HEK293 (cell line): Measurements from ENCODE around the gene SKAP1.
A peak's percentile ranks its signal among the peaks of the same experiment; 100 is the strongest.
"Not testable (repeated sequence)": the region's sequence is repeated elsewhere in the genome, so short reads cannot be mapped to it uniquely, and the experiment has no call there.

Experiments used
- CTCF ChIA-PET: fragments of 350-600 bp; formaldehyde crosslinking; extraction: SDS; loops from one replicate; lab custom pipeline; 2021; ENCODE audit warnings: antibody characterized with exemption; lab: Yijun Ruan, JAX
- POLR2A ChIA-PET: fragments of 300-600 bp; formaldehyde crosslinking; extraction: SDS; loops from one replicate; lab custom pipeline; 2020; ENCODE audit warnings: antibody characterized with exemption, inconsistent platforms; lab: Yijun Ruan, JAX
- H3K27ac ChIP-seq: fragments of 200-500 bp; sonication (Bioruptor generic); 2 replicates; pipeline ENCODE4 v1.5.1; 2014; ENCODE audit warnings: low read depth, low read length, control low read depth, inconsistent platforms; ENCODE audit errors: extremely low read depth
- H3K36me3 ChIP-seq, 2 experiments: fragments of 200-500 bp in 1 of 2; sonication (Bioruptor generic) in 1 of 2; 1 replicate in 1 of 2; 2 replicates in 1 of 2; pipeline ENCODE4 v1.5.1; 2014 to 2017; ENCODE audit warnings: inconsistent platforms in 2 of 2, low read length in 2 of 2; ENCODE audit not compliant: control insufficient read depth in 2 of 2, insufficient read depth in 1 of 2
- H3K4me1 ChIP-seq: fragments of 200-500 bp; sonication (Bioruptor generic); 2 replicates; pipeline ENCODE4 v1.5.1; 2014; ENCODE audit warnings: mild to moderate bottlenecking, low read length, inconsistent platforms; ENCODE audit not compliant: control insufficient read depth, insufficient read depth
- H3K4me3 ChIP-seq: 2 replicates; pipeline ENCODE4 v1.5.1; 2011; ENCODE audit warnings: low read depth, mild to moderate bottlenecking, control low read depth, low read length, moderate library complexity
- H3K9me3 ChIP-seq: fragments of 200-500 bp; sonication (Bioruptor generic); 2 replicates; pipeline ENCODE4 v1.5.1; 2014; ENCODE audit warnings: low read depth, low read length, inconsistent platforms; ENCODE audit not compliant: control insufficient read depth, insufficient read depth
- KLF16 ChIP-seq: fragments of 450-650 bp; formaldehyde crosslinking; IDR thresholded peaks from 2 replicates; pipeline ENCODE4 v1.5.1; 2017; ENCODE audit warnings: missing biosample characterization, missing genetic modification characterization
- MZF1 ChIP-seq: fragments of 450-650 bp; formaldehyde crosslinking; IDR thresholded peaks from 2 replicates; pipeline ENCODE4 v1.5.1; 2017; ENCODE audit warnings: missing biosample characterization, missing genetic modification characterization, borderline replicate concordance
- PRDM6 ChIP-seq: fragments of 450-650 bp; formaldehyde crosslinking; IDR thresholded peaks from 2 replicates; pipeline ENCODE4 v1.5.1; 2017; ENCODE audit warnings: missing biosample characterization, missing genetic modification characterization
- ZBTB17 ChIP-seq: fragments of 450-650 bp; formaldehyde crosslinking; IDR thresholded peaks from 2 replicates; pipeline ENCODE4 v1.5.1; 2016; ENCODE audit warnings: missing biosample characterization, missing genetic modification characterization
- ZBTB6 ChIP-seq: fragments of 450-650 bp; formaldehyde crosslinking; IDR thresholded peaks from 2 replicates; pipeline ENCODE4 v1.5.1; 2017; ENCODE audit warnings: missing biosample characterization, missing genetic modification characterization
- ZNF148 ChIP-seq: fragments of 450-650 bp; formaldehyde crosslinking; IDR thresholded peaks from 2 replicates; pipeline ENCODE4 v1.5.0; 2017; ENCODE audit warnings: missing biosample characterization, missing genetic modification characterization, borderline replicate concordance
- ZNF157 ChIP-seq: fragments of 450-650 bp; formaldehyde crosslinking; IDR thresholded peaks from 2 replicates; pipeline ENCODE4 v1.5.1; 2016; ENCODE audit warnings: missing biosample characterization, missing genetic modification characterization
- ZNF16 ChIP-seq: fragments of 450-650 bp; formaldehyde crosslinking; IDR thresholded peaks from 2 replicates; pipeline ENCODE4 v1.5.1; 2016; ENCODE audit warnings: low read depth, missing biosample characterization, missing genetic modification characterization
- ZNF211 ChIP-seq: fragments of 450-650 bp; formaldehyde crosslinking; IDR thresholded peaks from 2 replicates; pipeline ENCODE4 v1.5.1; 2016; ENCODE audit warnings: low read depth, missing biosample characterization, missing genetic modification characterization
- ZNF24 ChIP-seq: fragments of 450-650 bp; formaldehyde crosslinking; IDR thresholded peaks from 2 replicates; pipeline ENCODE4 v1.5.1; 2016; ENCODE audit warnings: missing biosample characterization, missing genetic modification characterization
- ZNF398 ChIP-seq: fragments of 450-650 bp; formaldehyde crosslinking; IDR thresholded peaks from 2 replicates; pipeline ENCODE4 v1.5.1; 2017; ENCODE audit warnings: missing biosample characterization, missing genetic modification characterization
- ZNF548 ChIP-seq: fragments of 450-650 bp; formaldehyde crosslinking; IDR thresholded peaks from 2 replicates; pipeline ENCODE4 v1.5.1; 2016; ENCODE audit warnings: missing biosample characterization, missing genetic modification characterization
- ZNF549 ChIP-seq: fragments of 450-650 bp; IDR thresholded peaks from 2 replicates; pipeline ENCODE4 v1.5.1; 2018; ENCODE audit warnings: missing biosample characterization, missing genetic modification characterization, mild to moderate bottlenecking, inconsistent platforms, moderate library complexity
- ZNF660 ChIP-seq: fragments of 450-650 bp; IDR thresholded peaks from 2 replicates; pipeline ENCODE4 v1.5.1; 2018; ENCODE audit warnings: missing biosample characterization, mild to moderate bottlenecking, missing genetic modification characterization
- ZNF747 ChIP-seq: fragments of 450-650 bp; formaldehyde crosslinking; IDR thresholded peaks from 2 replicates; pipeline ENCODE4 v1.5.1; 2016; ENCODE audit warnings: missing biosample characterization, missing genetic modification characterization
- ZNF792 ChIP-seq: fragments of 450-650 bp; formaldehyde crosslinking; IDR thresholded peaks from 2 replicates; pipeline ENCODE4 v1.5.1; 2016; ENCODE audit warnings: missing biosample characterization, missing genetic modification characterization

The SKAP1 gene

GRCh38 chr17:48368352-48368908 is 61.6 kb downstream of the SKAP1 start:
- no peak for TF ChIP-seq ZNF157 (tag by site-specific recombination)
- TF ChIP-seq, all 188 proteins: peak for 0
- Histone ChIP-seq H3K4me3 (no peak overlapping the region), H3K36me3 (no peaks in the 10 kb centered on the region), H3K9me3 (no peaks in the 10 kb centered on the region), H3K4me1 (no peaks in the 10 kb centered on the region), H3K27ac (no peak overlapping the region)
- ChIA-PET CTCF (interaction anchor here (0.6 to 1.3 kb wide), 6 partner anchors 10 to 152 kb away, joined by 3 to 5 read pairs (median 3); no protein-coding TSS in a partner anchor), POLR2A (interaction anchor here (0.7 kb wide), 1 partner anchor 24 kb away, joined by 4 read pairs; no protein-coding TSS in a partner anchor)

- CTCF ChIA-PET: interaction anchor here (0.5 to 3.6 kb wide), 14 partner anchors 9 to 423 kb away, joined by 3 to 27 read pairs (median 5); no protein-coding TSS in a partner anchor
- Histone ChIP-seq H3K36me3 (no peaks in the 10 kb centered on the region), H3K4me1 (no peaks in the 10 kb centered on the region), H3K4me3 (no peak overlapping the region), H3K27ac (no peak overlapping the region), H3K9me3 (no peaks in the 10 kb centered on the region)
- POLR2A ChIA-PET: no interaction called here
- TF ChIP-seq ZNF24 (tag by site-specific recombination) (no peak), MZF1 (tag by site-specific recombination) (no peak), ZNF660 (tag by site-specific recombination) (no peak), ZNF747 (tag by site-specific recombination) (no peak), ZNF148 (tag by site-specific recombination) (no peak), KLF16 (tag by site-specific recombination) (no peak), ZNF548 (tag by site-specific recombination) (no peak), ZNF16 (tag by site-specific recombination) (no peak), ZNF549 (tag by site-specific recombination) (no peak), ZNF792 (tag by site-specific recombination) (no peak)
- TF ChIP-seq, all 188 proteins: peak for 0
These were observed 66.9 kb downstream of the SKAP1 start for GRCh38 chr17:48363161-48363560.

- H3K36me3 ChIP-seq, H3K9me3 ChIP-seq, POLR2A ChIA-PET, H3K4me3 ChIP-seq, H3K4me1 ChIP-seq, H3K27ac ChIP-seq: not testable (repeated sequence)
- TF ChIP-seq ZNF398 (tag by site-specific recombination): peak; percentile 41
- TF ChIP-seq ZNF660 (tag by site-specific recombination): 0 out of 2 replicates have a peak, but pooled peaks have one; percentile 32
- peak; percentile 90 for TF ChIP-seq ZBTB6 (tag by site-specific recombination)
- peak; percentile 75; the same call in 1 of the 2 replicates for TF ChIP-seq PRDM6 (tag by site-specific recombination)
- TF ChIP-seq ZNF211 (tag by site-specific recombination): peak; percentile 86
- TF ChIP-seq ZBTB17 (tag by site-specific recombination): peak; percentile 55
- CTCF ChIA-PET: interaction anchor here (0.7 to 3.6 kb wide), 8 partner anchors 9 to 180 kb away, joined by 3 to 27 read pairs (median 3); no protein-coding TSS in a partner anchor
These were observed 69.0 kb downstream of the SKAP1 start for GRCh38 chr17:48360861-48361633.
